Measurements from ENCODE around the gene DNMT1.

The DNMT1 gene

GRCh38 chr19:10093295-10094186 lies 101.2 kb downstream of the DNMT1 start:
- ATAC-seq = no peak
- no peak for DNase-seq

- ATAC-seq (no peak), DNase-seq (no peak)
Measured at GRCh38 chr19:10092648-10093294, 102.0 kb downstream of the DNMT1 start.

- DNase-seq = no peak
- ATAC-seq = no peak
Measured at GRCh38 chr19:10091895-10092641, 102.7 kb downstream of the DNMT1 start.

GRCh38 chr19:10091370-10091687 lies 103.4 kb downstream of the DNMT1 start:
- no peak for ATAC-seq

GRCh38 chr19:10089801-10090375 lies 104.9 kb downstream of the DNMT1 start:
- ATAC-seq = no peak
- no peak for DNase-seq

More at GRCh38 chr19:10091370-10091687, 103.4 kb downstream of the DNMT1 start:
- no peak for DNase-seq

- ATAC-seq (no peak), DNase-seq (no peak)
Measured at GRCh38 chr19:10088949-10089554, 105.7 kb downstream of the DNMT1 start.

- DNase-seq (no peak), ATAC-seq (no peak)
Measured at GRCh38 chr19:10087296-10088061, 107.3 kb downstream of the DNMT1 start.

GRCh38 chr19:10086591-10087192 lies 108.1 kb downstream of the DNMT1 start:
- peak; percentile 4 for ATAC-seq
- DNase-seq = peak; percentile 66

- peak; percentile 93 for ATAC-seq
- DNase-seq = peak; percentile 86
Measured at GRCh38 chr19:10085641-10086590, 108.8 kb downstream of the DNMT1 start, which contains the start of gene SHFL. TSS of gene SHFL (plus strand) at chr19:10086317. CDS start at chr19:10086428, 111 bp downstream.

- ATAC-seq (no peak), DNase-seq (no peak)
Measured at GRCh38 chr19:10084803-10085202, 110.0 kb downstream of the DNMT1 start.

GRCh38 chr19:10083911-10084310 lies 110.8 kb downstream of the DNMT1 start:
- ATAC-seq (no peak), DNase-seq (no peak)
